Stimulated activated CD8-positive, alpha-beta memory T cell treated with anti-CD3 and anti-CD28 coated beads, Interleukin-2, amount 100 ng/mL, for 1 hour (primary cell): ENCODE measurements around the gene PRDM16.

Source experiments
- DNase-seq, 2 donors: peaks; one replicate each; pipeline ENCODE4 v3.0.0-alpha.2; 2020; ENCODE audit warnings: low read depth in 2 of 2

PRDM16 gene

DNA sequence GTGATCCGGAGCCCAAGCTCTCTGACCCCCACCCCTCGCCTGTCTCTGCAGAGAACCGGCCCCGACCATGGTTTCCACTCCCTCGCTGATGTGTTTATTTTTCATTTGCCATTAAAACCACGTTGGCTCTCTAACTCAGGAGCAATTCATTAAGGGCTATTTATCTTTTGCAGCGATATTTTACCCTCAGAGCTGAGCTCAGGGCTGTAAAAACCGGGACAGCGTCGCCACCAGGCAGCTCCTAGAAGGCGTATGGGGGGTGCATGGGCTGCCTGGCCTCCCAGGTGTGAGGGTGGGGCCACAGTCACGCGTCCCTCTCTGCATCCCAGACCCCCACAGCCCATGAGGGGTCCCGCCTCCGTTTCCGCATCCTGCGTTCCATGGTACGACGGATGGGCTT, 71.4 kb downstream of the PRDM16 start:
- no peak for DNase-seq

DNA sequence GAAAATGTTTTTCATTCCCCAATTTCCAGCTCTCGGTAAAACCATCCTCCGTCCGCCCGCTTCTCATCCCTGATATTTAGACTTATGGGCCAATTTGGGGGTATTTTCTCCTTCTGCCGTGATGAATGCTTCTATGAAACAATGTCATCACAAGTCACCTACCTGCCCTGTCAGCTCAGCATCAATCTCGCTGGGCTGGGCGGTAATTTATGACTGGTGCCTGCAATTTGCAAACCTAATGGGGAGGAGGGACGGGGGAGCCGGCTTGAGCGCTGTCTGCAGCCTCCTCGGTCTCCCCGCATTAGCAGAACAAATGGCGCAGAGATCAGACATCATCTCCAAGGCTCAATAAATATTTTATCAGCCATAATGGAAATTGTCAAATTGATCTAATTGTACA, 72.1 kb downstream of the PRDM16 start:
- DNase-seq, result no peak

DNA sequence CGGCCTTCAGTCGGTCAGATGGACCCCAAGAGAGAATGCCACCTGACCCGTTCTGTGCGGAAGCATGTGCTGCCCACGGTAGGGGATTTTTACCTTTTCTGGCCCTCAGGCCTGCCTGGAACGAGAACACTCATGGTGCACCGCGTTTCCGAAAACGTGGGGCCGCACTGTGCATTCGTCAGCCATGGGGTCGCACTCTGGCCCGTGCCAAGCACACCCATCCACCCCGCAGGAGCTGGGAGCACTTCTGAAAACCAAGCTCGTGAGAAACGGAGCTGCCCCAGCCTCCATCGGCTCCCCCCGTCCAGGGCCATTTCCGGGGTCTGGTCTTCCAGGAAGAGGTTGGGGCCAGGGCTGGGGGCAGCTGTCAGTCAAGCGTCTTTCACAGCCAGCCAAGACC, 72.8 kb downstream of the PRDM16 start:
- DNase-seq, result no peak

DNA sequence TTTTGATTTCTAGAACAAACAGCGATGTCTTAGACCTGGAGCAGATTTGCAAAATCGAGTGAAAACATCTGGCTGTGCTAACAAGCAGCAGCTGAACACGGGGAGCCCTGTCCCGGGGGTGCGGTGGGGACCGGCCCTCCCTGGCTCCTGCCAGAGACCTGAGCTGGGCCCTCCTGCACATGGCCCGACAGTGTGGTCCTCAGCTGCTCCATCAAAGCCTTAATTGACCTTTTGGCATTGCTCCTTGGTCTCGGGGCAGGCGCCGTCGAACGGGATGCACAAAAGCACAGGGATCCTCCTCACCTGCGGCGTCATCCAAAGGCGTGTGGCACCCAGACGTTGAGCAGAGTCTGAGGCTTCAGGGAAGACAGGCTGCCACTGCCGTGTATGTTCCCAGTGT, 73.2 kb downstream of the PRDM16 start:
- DNase-seq, result no peak

DNA sequence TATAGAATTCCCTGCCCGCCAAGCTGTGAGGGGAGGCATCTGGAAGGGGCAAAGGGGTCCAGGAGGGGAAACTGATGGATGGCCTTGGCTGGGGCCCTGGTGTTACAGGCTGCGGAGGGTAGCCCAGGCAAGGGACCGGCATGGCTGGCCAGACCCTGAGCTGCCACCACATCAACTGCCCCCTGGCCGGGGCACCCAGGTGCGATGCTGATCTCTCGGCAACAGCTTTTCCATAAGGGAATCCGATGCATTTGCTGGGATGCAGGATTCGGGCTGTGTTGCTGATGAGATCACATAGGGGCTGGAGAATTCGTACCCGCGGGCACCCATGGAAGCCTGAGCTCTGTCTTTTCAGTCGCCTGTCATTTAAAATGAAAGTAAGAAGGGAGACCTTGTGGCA, 73.7 kb downstream of the PRDM16 start:
- no peak for DNase-seq

DNA sequence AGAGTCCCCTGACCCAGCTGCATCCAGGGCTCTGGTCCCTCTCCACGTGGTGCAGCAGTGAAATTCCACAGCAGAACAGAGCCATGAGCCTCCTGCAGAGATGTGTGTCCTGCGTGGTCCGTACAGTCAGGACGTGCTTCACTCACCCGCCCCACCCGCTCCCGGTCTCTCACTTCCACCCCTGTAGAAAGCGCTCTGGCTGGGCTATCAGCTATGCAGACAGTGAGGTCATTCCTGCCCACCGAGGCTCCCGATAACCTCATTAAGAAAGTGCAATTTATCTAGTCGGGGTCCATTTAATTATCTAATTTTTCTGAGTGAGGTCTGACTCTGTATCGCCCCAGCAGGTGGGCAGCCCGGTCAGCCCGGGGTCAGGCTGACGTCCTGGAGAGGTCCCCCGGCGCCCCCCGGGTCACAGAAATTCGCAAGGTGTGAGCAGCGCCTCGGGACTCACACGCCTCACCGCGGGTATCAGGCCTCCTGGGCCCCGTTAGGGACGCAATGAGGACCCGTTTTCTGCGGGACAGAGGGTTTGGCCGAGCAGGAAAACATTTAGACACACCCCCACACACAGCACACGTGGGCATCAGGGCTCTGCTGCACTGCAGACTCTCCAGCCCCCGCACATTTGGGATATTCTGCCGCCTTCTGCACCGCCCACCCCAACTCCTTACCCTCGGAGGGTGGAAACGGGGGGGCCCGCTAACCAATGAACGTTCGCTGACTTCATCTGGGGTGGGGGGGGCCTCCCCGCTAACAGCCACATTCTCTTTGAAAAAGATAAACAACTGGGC, 76.7 kb downstream of the PRDM16 start:
- no peak for DNase-seq

DNA sequence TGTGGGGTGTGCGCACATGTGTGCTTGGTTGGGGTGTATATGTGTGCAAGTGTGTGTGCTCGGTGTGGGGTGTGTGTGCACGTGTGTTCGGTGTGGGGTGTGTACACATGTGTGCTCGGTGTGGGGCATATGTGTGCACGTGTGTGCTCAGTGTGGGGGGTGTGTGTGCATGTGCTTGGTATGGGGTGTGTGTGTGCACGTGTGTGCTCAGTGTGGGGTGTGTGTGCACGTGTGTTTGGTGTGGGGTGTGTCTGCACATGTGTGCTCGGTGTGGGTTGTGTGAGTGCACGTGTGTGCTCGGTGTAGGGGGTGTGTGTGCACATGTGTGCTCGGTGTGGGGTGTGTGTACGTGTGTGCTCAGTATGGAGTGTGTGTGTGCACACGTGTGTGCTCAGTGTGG, 77.5 kb downstream of the PRDM16 start:
- no peak for DNase-seq

DNA sequence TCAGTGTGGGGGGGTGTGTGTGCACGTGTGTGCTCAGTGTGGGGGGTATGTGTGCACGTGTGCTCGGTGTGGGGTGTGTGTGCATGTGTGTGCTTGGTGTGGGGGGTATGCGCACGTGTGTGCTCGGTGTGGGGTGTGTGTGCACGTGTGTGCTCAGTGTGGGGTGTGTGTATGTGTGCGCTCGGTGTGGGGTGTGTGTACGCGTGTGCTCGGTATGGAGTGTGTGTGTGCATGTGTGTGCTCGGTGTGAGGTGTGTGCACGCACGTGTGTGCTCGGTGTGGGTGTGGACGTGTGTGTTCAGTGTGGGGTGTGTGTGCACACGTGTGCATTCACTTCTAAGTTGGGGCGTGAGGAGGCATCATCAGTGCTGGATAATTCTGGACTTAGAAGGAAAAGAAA, 77.9 kb downstream of the PRDM16 start:
- DNase-seq, result no peak

DNA sequence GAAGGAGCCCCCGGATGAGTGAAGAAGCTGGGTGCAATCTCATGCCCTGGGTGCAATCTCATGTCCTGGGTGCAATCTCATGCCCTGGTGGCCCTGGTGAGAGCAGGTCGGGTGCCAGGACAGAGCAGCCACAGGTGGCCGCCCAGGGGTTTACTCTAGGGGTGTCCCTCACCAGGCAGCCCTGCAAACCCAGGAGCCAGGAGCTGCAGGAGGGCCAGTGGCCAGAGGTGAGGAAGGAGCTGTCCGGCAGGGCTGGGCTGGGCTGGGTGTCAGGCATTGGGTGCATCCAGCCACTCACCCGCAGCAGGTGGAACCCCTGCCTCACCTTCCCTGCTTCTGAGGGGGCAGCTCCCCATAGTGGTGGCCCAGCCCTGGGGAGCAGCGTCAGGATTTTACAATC, 79.2 kb downstream of the PRDM16 start:
- no peak for DNase-seq

DNA sequence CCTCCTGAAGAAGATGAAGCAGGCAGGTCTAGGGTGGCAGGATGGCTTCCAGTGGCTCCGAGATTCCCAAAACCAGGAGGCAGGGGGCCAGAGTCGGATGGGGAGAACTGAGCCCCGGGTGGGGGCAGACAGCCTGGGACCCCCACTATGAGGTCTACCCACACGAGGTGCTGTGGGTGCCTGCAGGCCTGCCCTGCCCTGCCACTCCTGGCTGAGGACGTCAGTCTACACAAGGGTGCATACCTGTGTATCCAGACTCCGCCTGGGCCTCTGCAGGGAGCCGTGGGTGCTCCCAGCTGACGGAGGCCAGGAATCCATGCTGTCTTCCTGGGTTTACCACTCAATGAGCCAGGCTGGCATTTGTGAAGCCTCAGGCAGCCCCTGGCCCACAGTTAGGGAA, 80.3 kb downstream of the PRDM16 start:
- no peak for DNase-seq

DNA sequence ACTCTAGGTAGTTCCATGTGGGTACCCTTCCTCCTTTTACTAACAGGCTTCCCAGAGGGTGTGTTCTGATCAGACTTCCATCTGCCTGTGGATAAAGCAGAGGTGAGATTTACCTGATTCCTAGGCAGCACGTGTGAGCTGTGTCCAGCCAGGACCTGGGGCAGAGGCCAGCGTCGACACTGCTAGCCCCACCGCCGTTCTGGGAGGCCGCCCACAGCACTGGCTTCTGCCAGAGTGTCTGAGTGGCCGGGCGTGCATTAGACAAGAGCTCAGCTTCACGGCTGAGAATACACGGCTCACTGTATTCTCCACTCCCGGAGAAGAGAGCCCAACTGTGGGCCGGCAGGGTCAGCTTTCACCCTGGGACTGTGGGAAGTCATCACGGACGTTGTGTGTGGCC, 82.5 kb downstream of the PRDM16 start:
- no peak for DNase-seq

DNA sequence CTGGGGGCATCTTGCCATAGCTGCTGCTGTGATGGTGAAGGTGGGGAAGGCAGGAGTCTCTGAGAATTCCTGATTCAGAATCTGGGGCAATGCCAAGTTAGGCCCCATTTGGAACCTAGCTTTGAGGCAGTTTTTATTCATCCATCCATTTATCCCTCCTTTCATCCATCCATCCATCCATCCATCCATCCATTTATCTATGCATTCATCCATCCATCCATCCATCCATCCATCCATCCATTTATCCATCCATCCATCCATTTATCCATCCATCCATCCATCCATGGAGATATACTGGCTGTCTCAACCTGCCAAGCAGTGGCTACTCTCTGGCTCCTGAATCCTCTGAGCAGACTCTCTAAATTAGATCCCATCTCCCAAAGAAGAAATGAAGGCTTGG, 83.1 kb downstream of the PRDM16 start:
- DNase-seq, result no peak

DNA sequence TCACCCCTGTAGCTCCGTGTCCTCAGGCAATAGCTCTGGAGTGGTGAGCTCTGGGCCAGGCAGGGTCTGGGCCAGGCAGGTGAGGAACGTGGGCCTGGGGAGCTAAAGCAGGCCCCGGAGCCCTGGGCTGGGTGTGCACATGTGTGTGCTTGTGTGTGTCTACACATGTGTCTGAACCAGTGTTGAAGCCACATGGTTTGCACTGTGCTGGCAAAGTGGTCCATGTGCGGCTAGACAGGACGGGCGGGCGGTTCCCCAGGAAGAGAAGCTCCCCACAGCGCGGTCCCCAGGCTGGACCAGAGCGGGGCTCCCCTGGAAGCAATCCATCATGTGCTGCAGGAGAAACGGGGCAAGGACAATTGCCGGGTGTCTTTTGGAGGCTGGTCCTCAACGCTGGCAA, 84.2 kb downstream of the PRDM16 start:
- DNase-seq, result no peak

DNA sequence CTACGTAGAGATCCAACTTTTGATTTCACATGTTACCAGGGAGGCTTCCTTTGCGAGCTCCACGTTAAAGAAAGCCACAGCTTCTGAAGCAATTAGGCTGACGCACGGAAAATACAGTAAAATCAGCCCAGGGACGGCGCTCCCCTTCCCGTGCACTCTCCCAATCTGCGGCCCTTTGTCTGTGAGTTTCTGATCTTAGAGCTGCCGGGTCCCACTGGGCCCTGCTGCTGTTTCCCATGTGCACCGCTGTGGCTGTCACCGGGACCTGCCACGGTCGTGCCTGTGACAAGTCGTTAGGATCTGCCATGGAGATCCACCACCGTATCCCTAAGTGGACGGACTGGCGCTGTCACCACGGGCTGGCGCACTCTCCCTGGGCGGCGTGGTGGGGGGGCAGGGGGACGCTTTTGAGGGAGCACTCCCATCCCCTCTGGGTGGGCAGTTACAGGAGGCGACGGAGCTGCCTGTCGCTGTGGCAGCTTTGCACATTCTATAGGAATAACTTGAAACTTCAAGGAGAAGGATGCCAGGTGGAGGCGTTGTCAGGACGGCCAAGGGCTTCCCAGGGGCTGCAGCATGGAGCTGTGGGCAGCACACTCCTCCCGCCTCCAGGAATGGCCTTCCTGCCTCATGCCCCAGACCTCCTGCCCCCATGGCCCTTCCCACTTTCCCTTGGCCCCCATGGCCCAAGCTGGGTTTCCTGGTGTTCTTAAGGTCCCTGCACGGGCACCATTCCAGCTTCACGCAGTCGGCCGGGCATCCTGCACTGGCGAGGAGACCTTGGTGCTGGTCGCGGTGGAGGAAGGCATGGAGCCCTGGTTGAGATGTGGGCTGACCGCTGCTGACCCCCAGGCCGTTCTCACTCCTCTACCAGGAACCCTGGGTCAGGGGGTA, 85.1 kb downstream of the PRDM16 start:
- DNase-seq, result no peak

DNA sequence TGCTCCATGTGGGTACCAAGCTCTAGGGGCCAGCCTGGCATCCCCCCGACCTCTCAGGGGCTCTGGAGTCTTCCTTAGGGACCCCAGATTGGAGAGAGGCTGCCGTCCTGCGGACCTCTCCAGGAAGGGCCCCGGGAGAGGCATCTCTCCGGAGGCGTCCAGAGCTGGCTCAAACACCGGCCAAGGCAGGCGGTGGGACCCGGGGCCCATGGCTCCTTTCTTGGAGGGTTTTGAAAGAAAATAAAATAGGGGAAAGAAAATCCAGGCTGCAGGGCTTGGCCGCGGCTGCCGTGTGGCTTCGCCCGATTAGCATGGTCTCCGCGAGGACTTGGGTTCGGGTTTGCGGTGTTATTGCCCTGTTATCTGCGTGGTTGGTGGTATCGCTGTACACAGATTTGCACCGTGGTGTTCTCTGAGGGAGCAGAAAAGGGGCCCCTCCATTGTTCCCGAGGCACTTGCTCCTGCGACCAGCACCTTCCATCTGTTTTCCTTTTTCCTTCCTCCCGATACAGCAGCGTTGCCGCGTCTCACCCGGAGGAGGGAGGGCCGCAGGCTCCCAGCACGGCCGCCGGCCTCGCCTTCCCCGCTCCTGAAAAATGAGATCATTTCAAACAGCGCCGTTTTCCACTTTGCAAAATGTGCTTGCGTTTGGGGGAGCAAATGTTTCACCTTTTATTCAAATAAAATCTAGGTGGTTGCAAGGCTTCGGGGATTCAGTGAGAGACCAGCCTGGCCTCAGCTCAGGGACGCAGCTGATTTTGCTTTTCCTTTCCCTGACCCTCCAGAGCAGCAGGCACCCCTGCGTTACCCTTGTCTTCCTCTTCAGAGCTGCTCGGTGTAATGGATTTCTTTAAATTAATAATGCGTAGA, 86.3 kb downstream of the PRDM16 start:
- no peak for DNase-seq

DNA sequence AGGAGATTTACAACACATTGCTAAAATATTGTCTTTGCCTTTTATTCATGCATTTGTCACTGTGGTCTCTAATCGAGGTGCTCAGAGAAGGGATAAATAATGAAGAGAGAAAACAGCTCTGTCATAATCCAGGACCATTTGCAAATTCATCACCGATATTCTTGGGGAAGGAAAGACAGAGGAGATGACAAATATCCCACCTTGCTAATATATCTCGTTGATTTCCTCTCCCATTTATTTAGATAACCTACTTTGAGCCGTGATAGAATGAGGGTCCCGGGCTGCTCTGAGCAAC, 86.9 kb downstream of the PRDM16 start:
- no peak for DNase-seq

DNA sequence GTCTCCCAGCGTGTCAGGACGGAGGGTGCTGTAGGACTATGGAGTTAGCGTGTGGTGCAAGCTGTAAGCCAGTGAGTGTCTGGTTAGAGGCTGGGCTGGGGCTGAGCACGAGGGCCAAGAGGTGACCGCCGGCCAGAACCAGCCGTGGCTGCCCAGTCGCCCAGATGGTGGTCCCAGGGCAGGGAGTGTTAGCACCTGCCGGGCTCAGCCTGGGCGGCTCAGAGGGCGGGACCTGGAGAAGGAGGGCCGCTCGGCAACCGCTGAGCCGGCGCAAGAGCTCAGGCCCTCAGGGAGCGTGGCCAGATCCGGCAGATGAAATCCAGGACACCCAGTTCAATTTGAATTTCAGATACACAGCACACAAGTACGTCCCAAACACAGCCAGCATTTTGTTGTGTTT, 87.9 kb downstream of the PRDM16 start:
- no peak for DNase-seq

DNA sequence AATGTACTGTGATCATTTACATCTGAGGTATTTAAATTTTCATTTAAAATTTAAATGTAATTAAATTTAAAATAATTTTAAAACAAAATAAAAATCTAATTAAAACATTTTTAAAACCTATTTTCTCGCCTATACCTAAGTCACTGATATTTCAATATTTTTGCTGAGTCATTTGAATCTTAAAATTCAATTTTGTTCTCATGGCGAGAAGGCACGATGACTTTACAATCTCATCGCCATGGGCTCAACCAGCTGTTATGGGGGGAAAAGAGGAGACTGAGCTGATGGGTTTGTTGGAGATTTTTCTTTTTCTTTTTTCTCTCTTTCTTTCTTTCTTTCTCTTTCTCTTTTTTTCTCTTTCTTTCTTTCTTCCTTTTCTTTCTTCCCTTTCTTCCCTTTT, 89.3 kb downstream of the PRDM16 start:
- no peak for DNase-seq

DNA sequence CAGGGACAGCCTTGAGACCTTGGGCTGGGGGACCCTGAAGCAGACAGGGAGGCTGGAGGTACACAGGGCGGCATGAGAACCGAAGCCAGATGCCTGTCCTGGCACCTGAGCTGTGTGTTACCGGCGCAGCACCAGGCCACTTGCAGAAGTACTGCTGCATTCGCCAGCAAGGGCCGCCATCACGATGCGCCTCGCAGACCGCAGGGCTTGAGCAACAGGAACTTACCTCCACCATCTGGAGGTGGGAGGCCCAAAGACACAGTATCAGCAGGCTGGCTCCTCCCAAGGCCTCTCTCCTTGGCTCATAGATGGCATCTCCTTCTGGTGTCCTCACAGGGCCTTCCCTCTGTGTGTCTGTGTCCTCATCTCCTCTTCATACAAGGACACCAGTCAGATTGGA, 90.1 kb downstream of the PRDM16 start:
- DNase-seq, result no peak

DNA sequence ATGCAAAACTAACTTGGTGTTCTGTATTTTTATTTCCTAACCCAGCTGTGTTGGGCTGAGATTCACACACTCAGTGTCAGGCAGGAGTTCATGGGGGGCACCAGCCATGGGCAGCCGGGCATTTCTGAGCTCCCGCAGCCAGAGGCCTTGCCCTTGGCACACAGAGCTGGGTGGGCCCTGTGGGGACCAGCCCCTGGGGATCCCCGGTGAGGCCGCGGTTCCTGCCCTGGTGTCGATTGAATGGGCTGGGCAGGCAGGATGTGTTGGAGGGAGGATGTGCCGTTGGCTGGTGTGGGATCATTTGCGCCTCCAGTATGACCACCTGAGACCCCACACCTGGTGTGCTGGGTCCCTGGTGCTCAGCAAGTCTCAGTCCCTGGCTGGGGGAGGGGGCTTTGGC, 91.0 kb downstream of the PRDM16 start:
- no peak for DNase-seq

DNA sequence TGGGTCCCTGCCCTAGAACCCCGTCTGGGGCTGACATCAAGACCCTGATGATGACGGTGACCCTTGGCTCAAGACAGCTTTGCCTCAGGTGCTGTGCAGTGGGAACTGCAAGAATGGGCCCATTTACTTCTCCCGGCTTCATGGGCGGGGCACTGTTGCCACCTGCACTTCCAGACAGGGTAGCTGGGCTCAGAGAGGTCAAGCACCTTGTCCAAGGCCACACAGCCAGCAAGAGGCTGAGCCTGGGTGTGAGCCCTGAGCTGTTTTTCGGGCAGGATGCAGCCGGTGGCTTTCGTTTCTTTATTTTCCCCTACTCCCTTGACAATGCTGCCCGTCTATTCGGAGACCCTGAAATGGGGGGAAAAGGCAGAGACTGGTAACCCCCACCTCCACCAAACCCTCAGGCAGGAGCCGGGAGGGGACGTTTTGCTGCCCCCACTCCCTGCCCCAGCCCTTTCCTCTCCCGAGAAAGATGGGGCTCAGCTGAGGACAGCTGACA, 91.7 kb downstream of the PRDM16 start:
- DNase-seq, result no peak

DNA sequence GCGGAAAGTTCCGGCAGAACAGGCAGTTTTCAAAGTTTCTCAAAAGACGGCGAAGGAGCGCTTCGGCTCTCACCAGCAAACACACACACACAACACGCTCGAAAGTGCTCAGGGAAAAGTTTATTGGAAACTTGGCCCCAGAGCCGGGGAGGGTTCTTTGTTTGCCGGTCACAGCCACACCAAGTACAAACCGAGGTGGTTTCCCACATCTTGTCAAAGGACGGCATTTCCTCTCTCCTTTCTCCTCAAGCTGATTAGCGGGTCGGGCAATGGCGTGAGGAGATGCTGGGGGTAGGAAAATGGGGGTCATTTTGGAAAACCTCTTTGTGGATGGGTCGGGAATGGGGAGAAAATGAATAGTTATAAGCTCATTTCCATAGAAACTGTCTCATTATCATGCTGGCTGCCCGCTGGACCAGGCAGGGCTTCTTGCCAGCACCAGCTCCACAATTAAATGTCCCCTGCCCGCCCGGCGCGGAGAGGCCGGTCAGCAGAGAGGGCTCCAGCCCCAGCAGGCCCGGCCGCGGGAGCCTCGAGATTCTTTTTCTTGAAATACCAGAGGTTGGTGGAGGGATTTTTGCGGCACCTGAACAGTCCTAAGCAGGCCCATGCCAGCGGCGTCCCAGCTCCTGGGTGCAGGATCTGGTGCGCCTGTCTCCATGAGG, 92.3 kb downstream of the PRDM16 start:
- DNase-seq, result no peak
